ENCODE results near the gene SLC6A9. TPM values are rescaled to one million over a fixed set of nuclear protein-coding genes. Genes with fewer than 3 reads are reported as not detected.

Gene SLC6A9
- total and polyA plus RNA-seq, 2 experiments from 2014 or later, result 13.5 to 25.3 TPM

DNA sequence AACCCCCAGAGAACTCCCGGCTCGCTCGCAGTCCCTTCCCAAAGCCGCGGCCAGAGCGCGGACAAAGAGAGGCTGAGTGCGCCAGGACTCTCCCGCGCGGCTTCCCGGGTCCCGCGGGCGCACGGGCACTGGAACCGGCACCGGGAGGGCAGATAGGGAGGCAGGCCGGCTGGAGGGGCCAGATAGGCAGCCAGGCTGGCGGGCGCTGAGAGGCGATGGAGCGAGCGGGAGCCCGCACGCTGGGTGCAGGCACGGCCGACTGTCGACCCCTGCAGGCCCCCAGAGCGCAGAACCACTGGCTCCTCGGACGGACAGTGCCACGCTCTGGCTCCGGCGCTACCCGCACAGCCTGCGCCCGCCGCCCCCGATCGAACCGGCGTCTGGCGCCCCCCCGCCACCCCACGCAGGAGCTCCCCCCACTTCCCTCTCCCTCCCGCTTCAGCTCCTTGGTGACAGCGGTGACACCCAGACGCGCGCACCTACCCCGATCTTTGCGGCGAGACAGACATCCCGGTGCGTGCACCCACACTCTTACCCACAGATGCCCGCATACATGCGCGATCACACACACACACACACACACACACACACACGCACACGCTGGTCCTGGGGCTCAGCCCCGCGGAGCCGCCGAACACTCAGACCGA lies 534 bp downstream of the SLC6A9 start:
- TF ChIP-seq EZH2phosphoT487 (IDR thresholded peaks at IDR 0.05; ENCODE audit: low read depth, severe bottlenecking, unreplicated experiment) (no peak), EZH2 (IDR thresholded peaks at IDR 0.05; ENCODE audit: borderline replicate concordance) (no peak)
- TF ChIP-seq, protein P1, sequence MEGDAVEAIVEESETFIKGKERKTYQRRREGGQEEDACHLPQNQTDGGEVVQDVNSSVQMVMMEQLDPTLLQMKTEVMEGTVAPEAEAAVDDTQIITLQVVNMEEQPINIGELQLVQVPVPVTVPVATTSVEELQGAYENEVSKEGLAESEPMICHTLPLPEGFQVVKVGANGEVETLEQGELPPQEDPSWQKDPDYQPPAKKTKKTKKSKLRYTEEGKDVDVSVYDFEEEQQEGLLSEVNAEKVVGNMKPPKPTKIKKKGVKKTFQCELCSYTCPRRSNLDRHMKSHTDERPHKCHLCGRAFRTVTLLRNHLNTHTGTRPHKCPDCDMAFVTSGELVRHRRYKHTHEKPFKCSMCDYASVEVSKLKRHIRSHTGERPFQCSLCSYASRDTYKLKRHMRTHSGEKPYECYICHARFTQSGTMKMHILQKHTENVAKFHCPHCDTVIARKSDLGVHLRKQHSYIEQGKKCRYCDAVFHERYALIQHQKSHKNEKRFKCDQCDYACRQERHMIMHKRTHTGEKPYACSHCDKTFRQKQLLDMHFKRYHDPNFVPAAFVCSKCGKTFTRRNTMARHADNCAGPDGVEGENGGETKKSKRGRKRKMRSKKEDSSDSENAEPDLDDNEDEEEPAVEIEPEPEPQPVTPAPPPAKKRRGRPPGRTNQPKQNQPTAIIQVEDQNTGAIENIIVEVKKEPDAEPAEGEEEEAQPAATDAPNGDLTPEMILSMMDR (IDR thresholded peaks at IDR 0.05; ENCODE audit: poor library complexity), result peak; percentile 33
- Histone ChIP-seq H3K4me1 (ENCODE audit: insufficient read depth) (peaks cover 26% of the 10 kb centered on the region), H3K9me2 (replicated peaks; ENCODE audit: insufficient read depth) (no peaks in the 10 kb centered on the region), H3K79me2 (peaks cover 9% of the 10 kb centered on the region), H4K20me1 (ENCODE audit: insufficient read depth, poor library complexity, severe bottlenecking) (no peaks in the 10 kb centered on the region), H2AFZ (peak overlapping the region; percentile 66), H3K27me3 (no peaks in the 10 kb centered on the region), H3K4me3 (peak overlapping the region; percentile 48), H3K4me2 (peak overlapping the region; percentile 86), H3K27ac (peak overlapping the region; percentile 84), H3K36me3 (replicated peaks; ENCODE audit: insufficient read depth, low read depth) (no peaks in the 10 kb centered on the region), H3K9me3 (ENCODE audit: low read depth) (no peaks in the 10 kb centered on the region)
- under 1% methylated on average over 42 of the region's 66 CpGs for WGBS (ENCODE audit: low lambda C conversion rate, missing lambda C conversion rate)
- DNase-seq (ENCODE audit: low spot score), result peak; percentile 81

DNA sequence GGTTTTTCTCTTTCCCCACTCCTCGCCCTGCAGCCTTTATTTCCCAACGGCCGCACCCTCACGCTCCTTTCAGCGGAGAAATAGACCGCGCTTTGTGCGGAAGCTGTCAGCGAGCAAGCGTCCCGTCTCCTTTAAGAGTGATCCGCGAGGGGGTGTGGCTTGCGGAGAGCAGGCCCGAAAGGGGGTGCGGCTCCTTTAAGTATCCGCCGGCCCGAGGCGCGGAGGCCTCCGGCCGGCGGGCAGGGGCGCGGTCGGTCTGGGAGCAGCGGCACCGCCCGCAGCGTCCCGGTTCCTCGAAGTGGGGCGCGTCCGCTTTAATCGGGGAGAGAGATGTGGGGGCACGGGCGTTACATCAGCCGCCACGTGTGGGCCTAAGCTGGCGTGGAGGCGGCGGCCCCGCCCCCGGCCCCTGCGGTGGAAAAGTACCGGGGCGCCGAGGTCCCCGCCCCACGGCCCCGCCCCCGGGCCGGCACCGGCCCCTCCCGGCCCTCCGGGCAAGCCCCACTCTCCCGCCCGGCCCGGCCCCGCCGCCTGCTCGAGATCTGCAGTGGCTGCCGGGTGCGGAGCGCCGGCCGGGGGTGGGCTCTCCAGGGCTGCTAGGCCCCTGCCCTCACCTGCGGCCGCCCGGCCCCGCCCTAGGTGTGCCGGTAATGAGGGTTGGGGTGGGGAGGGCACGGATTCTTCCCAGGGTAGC lies 1.2 kb downstream of the SLC6A9 start:
- peak overlapping the region; percentile 73 for H2AFZ ChIP-seq
- no peaks in the 10 kb centered on the region for H3K36me3 ChIP-seq (replicated peaks; ENCODE audit: insufficient read depth, low read depth)
- H3K4me2 ChIP-seq, result peak overlapping the region; percentile 86
- peaks cover 9% of the 10 kb centered on the region for H3K79me2 ChIP-seq
- no peak for TF ChIP-seq EZH2phosphoT487 (IDR thresholded peaks at IDR 0.05; ENCODE audit: low read depth, severe bottlenecking, unreplicated experiment)
- TF ChIP-seq EZH2 (IDR thresholded peaks at IDR 0.05; ENCODE audit: borderline replicate concordance), result no peak
- TF ChIP-seq, protein P1 (IDR thresholded peaks at IDR 0.05; ENCODE audit: poor library complexity), result no peak
- peak; percentile 96 for DNase-seq (ENCODE audit: low spot score)
- H3K9me2 ChIP-seq (replicated peaks; ENCODE audit: insufficient read depth), result no peaks in the 10 kb centered on the region
- no peaks in the 10 kb centered on the region for H3K27me3 ChIP-seq
- H4K20me1 ChIP-seq (ENCODE audit: insufficient read depth, poor library complexity, severe bottlenecking), result no peaks in the 10 kb centered on the region
- no peaks in the 10 kb centered on the region for H3K9me3 ChIP-seq (ENCODE audit: low read depth)
- H3K4me1 ChIP-seq (ENCODE audit: insufficient read depth), result peaks cover 23% of the 10 kb centered on the region
- H3K4me3 ChIP-seq, result peak overlapping the region; percentile 48
- WGBS (ENCODE audit: low lambda C conversion rate, missing lambda C conversion rate), result 2% methylated on average over 37 of the region's 75 CpGs
- H3K27ac ChIP-seq, result peak overlapping the region; percentile 84

DNA sequence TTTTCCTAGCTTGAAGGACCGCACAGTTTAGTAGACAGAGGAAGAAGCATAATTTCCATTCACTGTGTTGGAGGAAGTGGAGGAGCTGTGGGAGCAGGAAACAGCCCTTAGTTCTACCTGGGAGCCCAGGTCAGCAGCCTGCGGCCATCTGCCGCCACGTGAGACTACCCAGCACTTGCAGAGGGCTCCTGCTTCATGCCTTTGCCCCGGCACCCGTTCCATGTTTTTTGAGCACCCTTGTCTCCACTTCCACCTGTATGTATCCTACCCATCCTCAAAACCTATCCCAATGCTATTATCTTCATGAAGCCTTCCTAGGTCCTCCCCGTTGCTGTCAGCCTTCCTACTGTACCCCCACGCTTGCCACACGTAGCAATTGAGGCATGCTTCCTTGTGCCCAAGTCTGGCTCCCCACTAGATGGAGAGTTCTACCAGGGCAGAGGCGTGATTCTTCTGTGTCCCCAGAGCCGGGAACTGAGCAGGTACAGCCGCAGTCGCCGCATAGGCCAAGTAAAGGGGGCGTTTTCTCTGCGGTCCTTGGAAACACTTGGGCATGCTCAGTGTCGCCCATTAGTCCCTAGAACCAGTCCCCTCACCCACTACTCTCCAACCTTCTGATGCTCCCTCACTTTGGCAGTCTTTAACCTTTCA lies 1.9 kb downstream of the SLC6A9 start:
- no peaks in the 10 kb centered on the region for H3K9me3 ChIP-seq (ENCODE audit: low read depth)
- peak overlapping the region; percentile 73 for H2AFZ ChIP-seq
- H4K20me1 ChIP-seq (ENCODE audit: insufficient read depth, poor library complexity, severe bottlenecking), result no peaks in the 10 kb centered on the region
- peaks cover 9% of the 10 kb centered on the region for H3K79me2 ChIP-seq
- TF ChIP-seq, protein P1 (IDR thresholded peaks at IDR 0.05; ENCODE audit: poor library complexity), result no peak
- TF ChIP-seq EZH2phosphoT487 (IDR thresholded peaks at IDR 0.05; ENCODE audit: low read depth, severe bottlenecking, unreplicated experiment) (no peak), EZH2 (IDR thresholded peaks at IDR 0.05; ENCODE audit: borderline replicate concordance) (no peak)
- no peaks in the 10 kb centered on the region for H3K27me3 ChIP-seq
- H3K27ac ChIP-seq, result peak overlapping the region; percentile 84
- WGBS (ENCODE audit: low lambda C conversion rate, missing lambda C conversion rate), result 37% methylated on average over 17 of the region's 17 CpGs
- H3K4me2 ChIP-seq, result peak overlapping the region; percentile 86
- DNase-seq (ENCODE audit: low spot score), result peak; percentile 67
- no peaks in the 10 kb centered on the region for H3K36me3 ChIP-seq (replicated peaks; ENCODE audit: insufficient read depth, low read depth)
- peaks cover 23% of the 10 kb centered on the region for H3K4me1 ChIP-seq (ENCODE audit: insufficient read depth)
- no peaks in the 10 kb centered on the region for H3K9me2 ChIP-seq (replicated peaks; ENCODE audit: insufficient read depth)
- peak overlapping the region; percentile 48 for H3K4me3 ChIP-seq

All from hepatocyte (in vitro differentiated cells).